GM23338 (cell line): Measurements from ENCODE around the gene VSIG8. TPM values are rescaled to one million over a fixed set of nuclear protein-coding genes. Genes with fewer than 3 reads are reported as not detected.

Experiments
- ATAC-seq: fragments of 200-7000 bp; cut with Tn5 transposase; 3 replicates; pipeline ENCODE4 v1.9.1; 2020
- DNase-seq: peaks from one replicate; pipeline ENCODE4 v3.0.0-alpha.2; 2015; ENCODE audit warnings: low spot score
- H2AFZ ChIP-seq: fragments of 200-600 bp; sonication (generic); 2 replicates; pipeline ENCODE4 v1.8.0; 2016; ENCODE audit warnings: antibody characterized with exemption, mild to moderate bottlenecking, moderate library complexity
- H3F3A ChIP-seq: fragments of 200-600 bp; sonication (generic); replicated peaks from 2 replicates; pipeline ENCODE4 v1.8.0; 2017; ENCODE audit warnings: antibody characterized with exemption, mixed run types, low read depth
- H3K27ac ChIP-seq: fragments of 200-600 bp; sonication (generic); 2 replicates; pipeline ENCODE4 v1.6.1; 2016; ENCODE audit warnings: low read depth
- H3K27me3 ChIP-seq: fragments of 200-600 bp; sonication (generic); 2 replicates; pipeline ENCODE4 v1.8.0; 2016; ENCODE audit warnings: mild to moderate bottlenecking, mixed run types, moderate library complexity; ENCODE audit not compliant: insufficient read depth
- H3K36me3 ChIP-seq: fragments of 200-600 bp; sonication (generic); 2 replicates; pipeline ENCODE4 v1.8.0; 2016; ENCODE audit warnings: mild to moderate bottlenecking; ENCODE audit not compliant: insufficient read depth
- H3K4me1 ChIP-seq: fragments of 200-600 bp; sonication (generic); 2 replicates; pipeline ENCODE4 v1.8.0; 2016; ENCODE audit warnings: mild to moderate bottlenecking, moderate library complexity; ENCODE audit not compliant: insufficient read depth
- H3K4me2 ChIP-seq: fragments of 200-600 bp; sonication (generic); 2 replicates; pipeline ENCODE4 v1.7.1; 2017; ENCODE audit warnings: mixed run types
- H3K4me3 ChIP-seq: fragments of 200-600 bp; sonication (generic); 2 replicates; pipeline ENCODE4 v1.6.1; 2016; ENCODE audit warnings: mixed run types
- H3K79me2 ChIP-seq: fragments of 200-600 bp; sonication (generic); replicated peaks from 2 replicates; pipeline ENCODE4 v1.8.0; 2017; ENCODE audit warnings: mild to moderate bottlenecking; ENCODE audit not compliant: insufficient read depth
- H3K9me2 ChIP-seq: fragments of 200-600 bp; sonication (generic); 2 replicates; pipeline ENCODE4 v1.8.0; 2017; ENCODE audit not compliant: insufficient read depth
- H4K20me1 ChIP-seq: fragments of 200-600 bp; sonication (generic); replicated peaks from 2 replicates; pipeline ENCODE4 v1.8.0; 2017; ENCODE audit warnings: mild to moderate bottlenecking; ENCODE audit not compliant: insufficient read depth
- H3K27ac Mint-ChIP-seq: 2 replicates; pipeline ENCODE4 v1.8.0; 2020; ENCODE audit warnings: inconsistent platforms, mild to moderate bottlenecking, moderate library complexity, mixed read lengths
- H3K27me3 Mint-ChIP-seq: 3 replicates; pipeline ENCODE4 v1.8.0; 2022; ENCODE audit warnings: low read depth, mild to moderate bottlenecking, moderate library complexity, mixed read lengths, inconsistent platforms; ENCODE audit not compliant: insufficient read depth, poor library complexity
- H3K36me3 Mint-ChIP-seq: 3 replicates; pipeline ENCODE4 v1.8.0; 2021; ENCODE audit warnings: low read depth, mild to moderate bottlenecking, inconsistent platforms, moderate library complexity, mixed read lengths
- H3K4me1 Mint-ChIP-seq: 3 replicates; pipeline ENCODE4 v1.8.0; 2020; ENCODE audit warnings: mild to moderate bottlenecking, inconsistent platforms, mixed read lengths
- H3K4me3 Mint-ChIP-seq: 3 replicates; pipeline ENCODE4 v1.8.0; 2021; ENCODE audit warnings: moderate library complexity, mild to moderate bottlenecking, inconsistent platforms, mixed read lengths
- H3K9me3 Mint-ChIP-seq: 3 replicates; pipeline ENCODE4 v1.8.0; 2020; ENCODE audit warnings: moderate library complexity, mild to moderate bottlenecking, inconsistent platforms, mixed read lengths
- EZH2phosphoT487 ChIP-seq: fragments of 200-600 bp; sonication (generic); IDR thresholded peaks from one replicate; pipeline ENCODE4 v1.8.1; 2018; ENCODE audit warnings: antibody characterized with exemption; ENCODE audit not compliant: unreplicated experiment
- JUNB ChIP-seq: IDR thresholded peaks from one replicate; pipeline ENCODE4 v1.6.1; 2016; ENCODE audit warnings: antibody characterized with exemption; ENCODE audit not compliant: unreplicated experiment
- POLR2AphosphoS5 ChIP-seq: IDR thresholded peaks from 2 replicates; pipeline ENCODE4 v1.6.1; 2016; ENCODE audit warnings: antibody characterized with exemption, low read depth
- STAT1 ChIP-seq: IDR thresholded peaks from one replicate; pipeline ENCODE4 v1.6.1; 2016; ENCODE audit warnings: antibody characterized with exemption; ENCODE audit not compliant: unreplicated experiment
- ZNF462 ChIP-seq: fragments of 250-450 bp; sonication (Bioruptor Pico); IDR thresholded peaks from 2 replicates; pipeline ENCODE4 v1.5.0; 2020; ENCODE audit warnings: mild to moderate bottlenecking, moderate library complexity
- polyA plus RNA-seq: library from polyadenylated mRNA; unstranded; fragments of >200 nt; fragmentation: Nextera tagmentation; extraction: Ambion mirVana; gene quantifications from 2 replicates; pipeline ENCODE4 v1.2.1, GENCODE V29; 2016
- total RNA-seq: library from RNA; depleted of rRNA; stranded (reverse); fragments of >200 nt; shearing (Covaris generic); gene quantifications from 2 replicates; pipeline ENCODE4 v1.2.3, GENCODE V29; 2014

Gene VSIG8
- total and polyA plus RNA-seq, 2 experiments from 2014 or later = not detected

DNA sequence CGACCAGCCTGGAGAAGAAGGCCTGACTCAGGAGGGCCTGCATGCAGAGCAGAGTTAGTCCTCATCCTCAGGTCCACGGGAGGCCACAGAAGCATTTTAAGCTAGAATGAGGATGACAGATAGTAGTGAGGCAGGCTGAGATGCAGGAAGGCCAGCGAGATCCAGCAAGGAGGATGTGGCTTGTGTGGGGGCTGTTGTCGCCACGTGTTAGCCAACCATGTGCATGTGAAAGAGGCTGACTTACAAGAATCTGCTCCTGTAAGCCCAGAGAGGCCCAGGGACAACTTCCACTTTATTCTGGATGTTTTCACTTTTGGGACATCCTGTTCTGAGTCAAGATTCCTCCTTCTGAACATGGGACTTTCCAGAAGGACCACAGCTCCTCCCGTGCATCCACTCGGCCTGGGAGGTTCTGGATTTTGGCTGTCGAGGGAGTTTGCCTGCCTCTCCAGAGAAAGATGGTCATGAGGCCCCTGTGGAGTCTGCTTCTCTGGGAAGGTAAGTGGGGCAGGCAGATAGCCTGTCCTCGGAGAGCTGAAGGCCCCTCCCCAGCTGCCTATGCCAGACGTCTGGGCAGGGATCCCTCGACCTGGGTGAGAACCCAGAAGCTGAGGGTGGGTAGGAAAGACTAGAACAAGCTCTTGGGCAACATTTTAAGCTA is 35.9 kb downstream of the VSIG8 start, which contains the start of gene SLAMF8:
SLAMF8 (plus strand) TSS at position 433 of the 661 bp plus-strand sequence; CDS start at position 459, 26 bp downstream.
- peaks cover 8% of the 10 kb centered on the region for H3K27me3 Mint-ChIP-seq
- H3K4me2 ChIP-seq = no peak within 1 kb of the TSS

GRCh38 chr1:159825564-159825963 is 36.9 kb downstream of the VSIG8 start:
- H3K4me3 ChIP-seq = no peak overlapping the region
- H3K36me3 Mint-ChIP-seq = no peaks in the 10 kb centered on the region
- DNase-seq (no peak), ATAC-seq (no peak)
- no peak overlapping the region for H2AFZ ChIP-seq
- H3F3A ChIP-seq = no peaks in the 10 kb centered on the region
- H3K4me2 ChIP-seq = no peak overlapping the region
- no peaks in the 10 kb centered on the region for H3K79me2 ChIP-seq
- H3K9me2 ChIP-seq = no peaks in the 10 kb centered on the region
- no peaks in the 10 kb centered on the region for H4K20me1 ChIP-seq
- no peaks in the 10 kb centered on the region; the same call in 1 of the 2 replicates for H3K4me1 ChIP-seq
- H3K27ac Mint-ChIP-seq = no peak overlapping the region
- H3K4me3 Mint-ChIP-seq = no peak overlapping the region
- TF ChIP-seq ZNF462 (CRISPR knock-in tag) (no peak), STAT1 (no peak), EZH2phosphoT487 (no peak), JUNB (no peak), POLR2AphosphoS5 (no peak)
- H3K36me3 ChIP-seq = no peaks in the 10 kb centered on the region
- no peaks in the 10 kb centered on the region for H3K27me3 ChIP-seq
- peaks cover 8% of the 10 kb centered on the region for H3K27me3 Mint-ChIP-seq
- H3K27ac ChIP-seq = no peak overlapping the region
- H3K4me1 Mint-ChIP-seq = peaks cover 6% of the 10 kb centered on the region; the same call in 2 of the 3 replicates
- H3K9me3 Mint-ChIP-seq = no peaks in the 10 kb centered on the region; the same call in 2 of the 3 replicates

More for the DNA sequence above, 35.9 kb downstream of the VSIG8 start, which contains the start of gene SLAMF8:
- TF ChIP-seq EZH2phosphoT487 (no peak), JUNB (no peak)
- Histone ChIP-seq H3K27me3 (no peaks in the 10 kb centered on the region), H3K4me3 (no peak within 1 kb of the TSS), H3K4me1 (no peaks in the 10 kb centered on the region; the same call in 1 of the 2 replicates), H3F3A (no peaks in the 10 kb centered on the region), H2AFZ (no peak within 1 kb of the TSS), H3K36me3 (no peaks in the 10 kb centered on the region), H3K9me2 (no peaks in the 10 kb centered on the region), H4K20me1 (no peaks in the 10 kb centered on the region), H3K79me2 (no peaks in the 10 kb centered on the region), H3K27ac (no peak within 1 kb of the TSS)
- Mint-ChIP-seq H3K4me3 (no peak within 1 kb of the TSS), H3K9me3 (no peaks in the 10 kb centered on the region; the same call in 1 of the 3 replicates), H3K27ac (no peak within 1 kb of the TSS), H3K36me3 (no peaks in the 10 kb centered on the region), H3K4me1 (peaks cover 6% of the 10 kb centered on the region; the same call in 2 of the 3 replicates)
- no peak for DNase-seq
- no peak for ATAC-seq
